Nephron progenitor cell (in vitro differentiated cells): ENCODE data around the gene NT5DC3.

Experiments
- DNase-seq: peaks from one replicate; pipeline ENCODE4 v3.0.0; 2021
- H3K27ac Mint-ChIP-seq: 2 replicates; pipeline ENCODE4 v1.8.0; 2021; ENCODE audit warnings: mild to moderate bottlenecking, moderate library complexity, mixed read lengths
- H3K27me3 Mint-ChIP-seq: 2 replicates; pipeline ENCODE4 v1.8.0; 2021; ENCODE audit warnings: mild to moderate bottlenecking, low read depth, mixed read lengths; ENCODE audit not compliant: poor library complexity
- H3K36me3 Mint-ChIP-seq: 2 replicates; pipeline ENCODE4 v1.8.0; 2021; ENCODE audit warnings: low read depth, mixed read lengths
- H3K4me1 Mint-ChIP-seq: 2 replicates; pipeline ENCODE4 v1.8.0; 2021; ENCODE audit warnings: mixed read lengths
- H3K4me3 Mint-ChIP-seq: 2 replicates; pipeline ENCODE4 v1.8.0; 2021; ENCODE audit warnings: mild to moderate bottlenecking, moderate library complexity, mixed read lengths
- H3K9me3 Mint-ChIP-seq: 2 replicates; pipeline ENCODE4 v1.8.0; 2021; ENCODE audit warnings: mild to moderate bottlenecking, moderate library complexity, mixed read lengths
- TF ChIP-seq, protein P1 (sequence below): fragments of 200-600 bp; sonication (generic); IDR thresholded peaks from 2 replicates; pipeline ENCODE4 v1.5.0; 2021; ENCODE audit warnings: antibody characterized with exemption

The NT5DC3 gene

DNA sequence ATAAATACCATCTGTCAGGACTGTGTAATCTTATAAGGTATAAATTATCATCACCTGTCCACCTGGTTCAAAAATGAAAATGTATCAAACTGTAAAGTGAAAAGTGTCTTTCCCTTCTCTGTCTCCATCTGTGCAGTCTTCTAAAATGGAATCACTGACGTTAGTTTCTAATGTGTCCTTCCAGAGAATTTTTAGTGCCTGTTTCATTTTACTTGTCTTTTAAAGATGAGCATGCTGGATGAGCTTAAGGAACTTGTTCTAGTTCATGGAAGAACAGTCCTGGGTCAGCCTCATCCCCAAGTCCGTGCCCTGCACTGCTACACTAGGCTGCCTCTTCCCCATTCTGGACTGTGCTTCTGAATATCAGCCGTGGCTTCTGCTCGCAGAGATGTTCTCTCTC lies 5.4 kb upstream of the NT5DC3 start:
- no peak for DNase-seq
- H3K4me3 Mint-ChIP-seq, result no peak overlapping the region
- no peaks in the 10 kb centered on the region for H3K36me3 Mint-ChIP-seq
- TF ChIP-seq, protein P1, sequence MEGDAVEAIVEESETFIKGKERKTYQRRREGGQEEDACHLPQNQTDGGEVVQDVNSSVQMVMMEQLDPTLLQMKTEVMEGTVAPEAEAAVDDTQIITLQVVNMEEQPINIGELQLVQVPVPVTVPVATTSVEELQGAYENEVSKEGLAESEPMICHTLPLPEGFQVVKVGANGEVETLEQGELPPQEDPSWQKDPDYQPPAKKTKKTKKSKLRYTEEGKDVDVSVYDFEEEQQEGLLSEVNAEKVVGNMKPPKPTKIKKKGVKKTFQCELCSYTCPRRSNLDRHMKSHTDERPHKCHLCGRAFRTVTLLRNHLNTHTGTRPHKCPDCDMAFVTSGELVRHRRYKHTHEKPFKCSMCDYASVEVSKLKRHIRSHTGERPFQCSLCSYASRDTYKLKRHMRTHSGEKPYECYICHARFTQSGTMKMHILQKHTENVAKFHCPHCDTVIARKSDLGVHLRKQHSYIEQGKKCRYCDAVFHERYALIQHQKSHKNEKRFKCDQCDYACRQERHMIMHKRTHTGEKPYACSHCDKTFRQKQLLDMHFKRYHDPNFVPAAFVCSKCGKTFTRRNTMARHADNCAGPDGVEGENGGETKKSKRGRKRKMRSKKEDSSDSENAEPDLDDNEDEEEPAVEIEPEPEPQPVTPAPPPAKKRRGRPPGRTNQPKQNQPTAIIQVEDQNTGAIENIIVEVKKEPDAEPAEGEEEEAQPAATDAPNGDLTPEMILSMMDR, result no peak
- no peak overlapping the region for H3K27ac Mint-ChIP-seq
- H3K9me3 Mint-ChIP-seq, result no peaks in the 10 kb centered on the region
- H3K27me3 Mint-ChIP-seq, result peaks cover 5% of the 10 kb centered on the region
- H3K4me1 Mint-ChIP-seq, result peaks cover 16% of the 10 kb centered on the region

DNA sequence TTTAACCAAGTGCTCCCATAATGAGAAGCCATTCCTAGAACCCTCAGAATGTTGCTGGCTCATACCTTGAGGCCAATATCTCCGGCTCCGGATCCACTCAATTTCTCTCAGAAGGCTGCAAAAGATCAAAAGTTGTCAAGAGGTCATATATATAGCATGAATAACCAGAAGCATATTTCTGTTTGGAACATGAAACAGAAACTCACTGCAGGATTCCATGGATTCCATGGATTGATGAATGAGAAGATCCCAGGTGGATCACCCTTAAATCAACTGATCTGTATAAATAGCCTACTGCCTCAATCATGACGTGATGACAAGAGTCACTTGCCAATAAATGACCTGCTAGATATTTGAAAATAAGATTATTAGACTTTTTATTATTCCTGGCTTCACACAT lies 3.3 kb upstream of the NT5DC3 start:
- H3K9me3 Mint-ChIP-seq, result no peaks in the 10 kb centered on the region
- H3K27ac Mint-ChIP-seq, result no peak overlapping the region
- H3K4me3 Mint-ChIP-seq, result no peak overlapping the region

DNA sequence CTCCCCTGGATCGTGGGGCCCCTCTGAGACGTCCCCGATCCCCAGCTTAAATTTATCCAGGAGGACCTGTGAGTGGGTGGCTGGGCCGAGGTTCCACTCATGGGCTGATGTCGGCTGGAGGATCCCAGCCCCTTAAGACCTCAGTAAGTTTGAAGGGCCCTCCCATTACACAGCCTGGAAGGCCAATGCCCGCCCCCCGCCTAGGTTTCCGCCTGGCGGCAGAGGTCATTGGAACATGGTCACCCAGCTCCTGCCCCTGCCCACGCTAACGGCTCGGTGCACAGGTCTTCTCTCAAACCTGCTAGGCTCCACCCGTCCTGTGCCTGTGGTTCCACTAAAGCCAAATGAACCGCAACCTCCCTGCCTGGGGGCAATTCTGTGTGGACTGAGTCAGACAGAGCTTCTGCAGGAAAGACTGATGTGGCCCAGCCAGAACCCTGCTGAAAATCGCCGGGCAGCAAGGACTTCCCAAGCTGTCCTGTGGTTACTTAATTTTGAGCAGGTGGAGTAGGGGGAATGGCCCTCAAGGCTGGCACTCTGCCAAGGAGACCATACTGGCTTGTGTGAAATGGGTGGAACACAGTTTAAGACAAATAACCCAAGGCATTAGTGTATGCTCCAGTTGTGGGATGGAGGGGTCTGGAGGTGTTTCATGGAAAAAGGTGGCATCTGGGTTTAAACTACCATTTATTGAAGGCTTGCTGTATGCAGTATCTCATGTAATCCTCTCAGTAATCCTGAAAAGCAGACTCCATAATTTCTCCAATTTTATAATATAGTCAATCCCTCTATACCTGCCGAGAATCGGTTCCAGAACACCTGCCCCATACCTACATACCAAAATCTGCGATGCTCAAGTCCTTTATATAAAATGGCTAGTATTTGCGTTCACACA lies 903 bp upstream of the NT5DC3 start:
- TF ChIP-seq, protein P1, result no peak
- peaks cover 4% of the 10 kb centered on the region for H3K27me3 Mint-ChIP-seq
- peak overlapping the region; percentile 87 for H3K27ac Mint-ChIP-seq
- H3K36me3 Mint-ChIP-seq, result peaks cover 13% of the 10 kb centered on the region
- peaks cover 5% of the 10 kb centered on the region for H3K9me3 Mint-ChIP-seq
- DNase-seq, result peak; percentile 71
- H3K4me1 Mint-ChIP-seq, result peaks cover 38% of the 10 kb centered on the region
- H3K4me3 Mint-ChIP-seq, result peak overlapping the region; percentile 94

More for the DNA sequence above, 3.3 kb upstream of the NT5DC3 start:
- H3K27me3 Mint-ChIP-seq, result peaks cover 8% of the 10 kb centered on the region
- no peaks in the 10 kb centered on the region for H3K36me3 Mint-ChIP-seq
- TF ChIP-seq, protein P1, result no peak
- DNase-seq, result no peak
- H3K4me1 Mint-ChIP-seq, result peaks cover 27% of the 10 kb centered on the region

DNA sequence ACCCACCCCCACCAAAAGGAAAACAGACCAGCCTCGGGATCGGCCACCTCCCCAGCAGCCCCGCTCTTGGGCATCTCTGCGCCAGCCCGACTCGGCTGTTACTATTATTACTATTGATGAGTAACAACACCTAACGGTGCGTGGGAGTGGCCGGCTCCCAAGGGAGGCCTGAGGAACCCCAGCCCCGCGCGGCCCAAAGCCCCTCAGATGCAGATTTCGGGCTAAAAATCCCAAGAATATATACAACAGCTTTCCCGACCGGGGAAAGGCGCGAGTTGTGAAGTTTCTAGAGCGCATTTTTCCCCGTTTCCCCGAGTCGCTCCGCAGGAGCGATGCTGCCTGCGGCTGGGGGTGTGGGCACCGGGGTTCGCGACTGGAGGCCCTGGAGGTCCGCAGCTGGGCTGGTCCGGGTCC lies 565 bp downstream of the NT5DC3 start:
- no peak overlapping the region for H3K27ac Mint-ChIP-seq
- no peak for DNase-seq

DNA sequence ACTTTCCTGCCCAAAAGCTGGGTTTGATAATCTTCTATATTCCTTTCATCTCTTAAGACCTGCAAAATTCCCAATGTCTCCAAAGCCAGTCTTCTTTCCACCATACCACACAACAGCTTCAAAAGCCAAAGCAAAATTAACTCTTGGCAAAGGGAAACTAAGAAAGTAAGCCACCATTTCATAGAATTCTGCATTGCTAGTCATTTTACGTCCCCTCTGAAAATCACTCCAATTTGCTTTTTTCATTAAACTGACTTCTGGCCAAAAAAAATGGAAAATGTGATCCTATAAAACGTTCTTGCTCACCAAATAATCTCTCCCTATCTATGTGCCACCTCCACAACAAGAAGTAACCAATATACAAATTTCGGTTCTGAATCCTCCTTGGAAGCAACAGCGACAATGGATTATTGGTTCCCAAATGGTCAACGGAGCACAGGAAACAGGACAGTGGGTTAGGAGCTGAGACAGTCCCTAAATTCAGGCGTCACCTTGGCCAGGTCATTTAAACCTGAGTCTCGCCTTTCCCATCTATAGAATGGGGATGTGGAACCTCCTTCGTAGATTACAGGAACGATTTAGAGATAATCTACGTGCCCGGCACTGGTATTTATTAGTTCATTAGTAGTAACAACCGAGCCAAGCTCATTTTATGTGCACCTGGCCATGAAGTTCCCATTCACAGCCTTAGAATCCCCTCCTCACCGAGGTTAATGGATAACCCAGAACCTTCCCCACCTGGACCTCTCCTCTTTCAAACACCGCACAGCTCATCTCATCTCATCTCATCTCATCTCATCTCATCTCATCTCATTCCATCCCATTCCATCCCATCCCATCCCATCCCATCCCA lies 1.2 kb downstream of the NT5DC3 start:
- peaks cover 50% of the 10 kb centered on the region for H3K4me1 Mint-ChIP-seq

More for the DNA sequence above, 565 bp downstream of the NT5DC3 start:
- peaks cover 25% of the 10 kb centered on the region for H3K36me3 Mint-ChIP-seq
- TF ChIP-seq, protein P1, result no peak
- peak overlapping the region; percentile 94 for H3K4me3 Mint-ChIP-seq
- H3K9me3 Mint-ChIP-seq, result peaks cover 5% of the 10 kb centered on the region
- H3K4me1 Mint-ChIP-seq, result peaks cover 44% of the 10 kb centered on the region
- peaks cover 4% of the 10 kb centered on the region for H3K27me3 Mint-ChIP-seq

More for the DNA sequence above, 1.2 kb downstream of the NT5DC3 start:
- Mint-ChIP-seq H3K27ac (no peak overlapping the region), H3K27me3 (peaks cover 4% of the 10 kb centered on the region), H3K9me3 (peaks cover 5% of the 10 kb centered on the region), H3K4me3 (peak overlapping the region; percentile 94), H3K36me3 (peaks cover 26% of the 10 kb centered on the region)
- DNase-seq, result no peak
- TF ChIP-seq, protein P1, result no peak
